ENCODE measurements around the gene SLC41A3. TPM values are rescaled to one million over a fixed set of nuclear protein-coding genes. Genes with fewer than 3 reads are reported as not detected.
A peak's percentile ranks its signal among the peaks of the same experiment; 100 is the strongest.

Gene SLC41A3
- total and polyA plus RNA-seq, 2 of the 4 experiments (the other 2 are of a cell fraction): 30.5 to 43.5 TPM

GRCh38 chr3:126084768-126085180, 850 bp upstream of the SLC41A3 start:
- peaks cover 0 to 3% of the 10 kb centered on the region in 2 experiments; a peak in 1 of 4 replicates for H3K79me1 ChIP-seq (ENCODE audit: low read depth in 1 of 2, low read length in 2 of 2)
- in situ Hi-C loops (cut with MboI; ENCODE audit: low sequenced_read_pairs): no loop called here
- H4K5ac ChIP-seq (ENCODE audit: low read depth, low read length): no peak overlapping the region
- H3K27ac ChIP-seq (ENCODE audit: insufficient read depth, low read length): no peak overlapping the region
- H2BK20ac ChIP-seq (ENCODE audit: low read depth, low read length): no peak overlapping the region
- H3K9ac ChIP-seq (ENCODE audit: low read depth, low read length): peak overlapping the region; percentile 61
- H2AK9ac ChIP-seq (replicated peaks; ENCODE audit: low read depth, low read length, poor library complexity): no peak overlapping the region
- no peak overlapping the region for H3K14ac ChIP-seq (replicated peaks; ENCODE audit: low read depth, low read length)
- H3K23ac ChIP-seq (ENCODE audit: low read depth, low read length): no peak overlapping the region
- H4K8ac ChIP-seq (ENCODE audit: low read depth in 2 of 2, low read length in 2 of 2): peak overlapping the region in 1 of 2 experiments; percentile 76; a peak in 1 of 4 replicates
- DNase-seq: no peak
- H2BK5ac ChIP-seq (ENCODE audit: low read depth, low read length, poor library complexity, severe bottlenecking): no peak overlapping the region
- intact Hi-C loops (cut with micrococcal nuclease): no loop called here
- no peak for TF ChIP-seq RFX5 (IDR thresholded peaks at IDR 0.05; ENCODE audit: low read depth, low read length)
- TF ChIP-seq MAFK (IDR thresholded peaks at IDR 0.05; ENCODE audit: low read depth, low read length): no peak
- no peak for TF ChIP-seq CEBPB (IDR thresholded peaks at IDR 0.05; ENCODE audit: low read depth, low read length)
- TF ChIP-seq RAD21 (IDR thresholded peaks at IDR 0.05; ENCODE audit: low read length): no peak
- no peak for TF ChIP-seq BHLHE40 (IDR thresholded peaks at IDR 0.05; ENCODE audit: low read depth, low read length)
- TF ChIP-seq FOS (IDR thresholded peaks at IDR 0.05; ENCODE audit: low read depth, low read length): no peak
- TF ChIP-seq MXI1 (IDR thresholded peaks at IDR 0.05; ENCODE audit: borderline replicate concordance, low read depth, low read length): no peak
- TF ChIP-seq MAZ (IDR thresholded peaks at IDR 0.05; ENCODE audit: borderline replicate concordance, low read depth, low read length): no peak
- no peak for TF ChIP-seq NFE2L2 (IDR thresholded peaks at IDR 0.05; ENCODE audit: low read depth, low read length)
- TF ChIP-seq SMC3 (IDR thresholded peaks at IDR 0.05; ENCODE audit: low read depth, low read length): no peak
- no peak for TF ChIP-seq RCOR1 (IDR thresholded peaks at IDR 0.05; ENCODE audit: insufficient replicate concordance, low read length)
- TF ChIP-seq ELK1 (IDR thresholded peaks at IDR 0.05; ENCODE audit: borderline replicate concordance, low read depth, low read length): no peak
- TF ChIP-seq USF2 (IDR thresholded peaks at IDR 0.05; ENCODE audit: low read depth, low read length): no peak
- TF ChIP-seq POLR2A (IDR thresholded peaks at IDR 0.05; ENCODE audit: low read depth, low read length): no peak
- TF ChIP-seq CHD1 (IDR thresholded peaks at IDR 0.05; ENCODE audit: low read depth, low read length): no peak
- H3K4me3 ChIP-seq (ENCODE audit: insufficient read depth, low read depth, low read length): no peak overlapping the region
- no peak overlapping the region for H2BK15ac ChIP-seq (ENCODE audit: low read depth, low read length)
- no peaks in the 10 kb centered on the region for H4K20me1 ChIP-seq (ENCODE audit: insufficient read depth, low read length)
- WGBS, 2 experiments (ENCODE audit: extremely low coverage in 2 of 2, insufficient read length in 1 of 2): no CpG with 5 or more reads among the region's 5 CpGs
- dilution Hi-C loops (cut with HindIII; ENCODE audit: low sequenced_read_pairs, unreplicated experiment): no loop called here
- CTCF ChIA-PET: interaction anchor here (0.9 to 1.0 kb wide), 2 partner anchors 11 to 52 kb away, joined by 4 to 5 read pairs; no protein-coding TSS in a partner anchor
- no peak for ATAC-seq (ENCODE audit: low read depth)
- no peak overlapping the region for H3K4ac ChIP-seq (ENCODE audit: low read depth, low read length)
- no peak overlapping the region for H3K56ac ChIP-seq (ENCODE audit: extremely low read depth, insufficient read depth, low read length)
- no peak overlapping the region for H2BK120ac ChIP-seq (ENCODE audit: low read depth, low read length)
- no peaks in the 10 kb centered on the region for H3K27me3 ChIP-seq (ENCODE audit: control insufficient read depth, insufficient read depth, low read length)
- POLR2A ChIA-PET (ENCODE audit: unreplicated experiment): no interaction called here
- peak overlapping the region; percentile 97; the same call in 1 of the 2 replicates for H3K4me2 ChIP-seq (ENCODE audit: low read depth, low read length)
- H3K4me1 ChIP-seq (ENCODE audit: control insufficient read depth, insufficient read depth, low read length): no peaks in the 10 kb centered on the region
- no peak overlapping the region for H2AFZ ChIP-seq (replicated peaks; ENCODE audit: low read length, poor library complexity)
- no peak overlapping the region for H4K91ac ChIP-seq (ENCODE audit: insufficient read depth, low read depth, low read length)
- H3K18ac ChIP-seq (ENCODE audit: low read depth, low read length): no peak overlapping the region
- H3K9me3 ChIP-seq (ENCODE audit: control insufficient read depth, insufficient read depth, low read length): no peaks in the 10 kb centered on the region
- BruUV-seq (replicated peaks): no TSS peak
- no peak overlapping the region for H2AK5ac ChIP-seq (ENCODE audit: low read depth, low read length)
- 0 out of 2 replicates have a peak, but pooled peaks cover 3% of the 10 kb centered on the region for H3K9me1 ChIP-seq (ENCODE audit: insufficient read depth, low read length)
- no peaks in the 10 kb centered on the region for H3K36me3 ChIP-seq (ENCODE audit: control insufficient read depth, insufficient read depth, low read length)

Measured in IMR-90 (cell line).